T-helper 1 cell treated with Interleukin-12 subunit alpha and Interleukin-12 subunit beta and Interleukin-4 antibody, amounts not matched to agents 30 ng/mL and 1 ng/mL, for 36 hours (primary cell): ENCODE measurements around the gene STMND1. TPM values are rescaled to one million over a fixed set of nuclear protein-coding genes. Genes with fewer than 3 reads are reported as not detected.

ENCODE experiments used
- intact Hi-C: fragments of 100-400 bp; cut with micrococcal nuclease; formaldehyde crosslinking; loops from one replicate; pipeline ENCODE4 v1.15.1; 2024
- total RNA-seq: library from RNA; stranded (reverse); gene quantifications from 2 replicates; pipeline ENCODE4 v1.2.3, GENCODE V29; 2022

Gene STMND1
- total RNA-seq, 1 donor from 2014 or later: not detected

DNA sequence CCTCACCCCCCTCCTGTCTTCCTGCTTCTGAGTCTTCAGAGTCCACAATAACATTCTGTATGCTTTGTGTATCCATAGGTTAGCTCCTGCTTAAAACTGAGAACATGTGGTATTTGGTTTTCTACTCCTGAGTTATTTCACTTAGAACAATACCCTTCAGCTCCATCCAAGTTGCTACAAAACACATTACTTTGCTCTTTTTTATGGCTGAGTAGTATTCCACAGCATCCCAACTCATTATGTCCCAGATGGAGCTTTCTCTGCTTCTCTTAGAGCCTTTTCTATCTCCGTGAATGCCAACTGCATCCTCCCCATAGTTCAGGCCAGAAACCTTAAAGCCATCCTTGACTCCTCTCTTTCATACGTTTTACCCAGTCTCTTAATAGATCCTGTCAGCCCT lies 55.8 kb downstream of the STMND1 start:
- intact Hi-C loops: loop anchor here (2.0 to 10.0 kb wide), 4 partner anchors 507 to 1167 kb away; partner anchors contain the start of gene NHLRC1

DNA sequence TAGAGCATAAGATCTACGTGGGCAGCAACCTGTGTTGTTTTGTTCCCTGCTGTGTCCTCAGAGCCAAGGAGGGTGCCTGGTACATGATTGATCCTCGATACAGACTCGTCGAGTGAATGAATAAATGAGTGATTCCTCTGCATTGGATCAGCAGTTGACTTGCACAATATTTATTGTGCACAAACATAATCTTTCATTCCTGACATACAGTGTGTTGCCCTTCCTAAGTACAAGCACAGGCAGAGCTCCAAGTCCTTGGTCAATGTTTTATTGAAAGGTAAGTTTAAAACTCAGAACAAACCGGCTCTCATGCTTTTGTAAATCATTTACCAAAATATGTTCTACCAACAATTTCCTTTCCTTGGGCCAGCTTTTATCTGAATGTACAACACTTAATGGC lies 57.4 kb downstream of the STMND1 start:
- intact Hi-C loops: loop anchor here (10.0 kb wide), 2 partner anchors 506 to 1166 kb away; no protein-coding TSS in a partner anchor

- intact Hi-C loops: no loop called here
These were observed 59.2 kb downstream of the STMND1 start for GRCh38 chr6:17161076-17161475.

DNA sequence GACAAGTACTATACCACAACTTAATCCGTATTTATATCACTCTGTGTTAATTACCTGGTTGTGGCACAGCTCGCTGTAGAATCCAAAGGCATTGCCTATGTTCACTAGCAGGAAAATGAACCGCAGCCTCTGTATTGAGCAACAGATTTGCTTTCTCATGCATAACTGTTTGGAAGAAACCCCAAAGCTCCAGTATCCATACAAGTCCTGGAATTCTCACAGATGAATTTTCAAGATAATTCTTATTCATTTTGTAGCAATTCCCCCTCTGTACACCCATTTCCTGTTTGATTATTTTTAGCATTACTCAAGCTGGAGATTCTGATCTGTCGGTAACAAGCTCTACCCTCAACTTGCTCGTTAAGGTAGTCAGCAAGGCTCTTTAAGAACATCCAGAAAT lies 63.5 kb downstream of the STMND1 start:
- intact Hi-C loops: no loop called here

DNA sequence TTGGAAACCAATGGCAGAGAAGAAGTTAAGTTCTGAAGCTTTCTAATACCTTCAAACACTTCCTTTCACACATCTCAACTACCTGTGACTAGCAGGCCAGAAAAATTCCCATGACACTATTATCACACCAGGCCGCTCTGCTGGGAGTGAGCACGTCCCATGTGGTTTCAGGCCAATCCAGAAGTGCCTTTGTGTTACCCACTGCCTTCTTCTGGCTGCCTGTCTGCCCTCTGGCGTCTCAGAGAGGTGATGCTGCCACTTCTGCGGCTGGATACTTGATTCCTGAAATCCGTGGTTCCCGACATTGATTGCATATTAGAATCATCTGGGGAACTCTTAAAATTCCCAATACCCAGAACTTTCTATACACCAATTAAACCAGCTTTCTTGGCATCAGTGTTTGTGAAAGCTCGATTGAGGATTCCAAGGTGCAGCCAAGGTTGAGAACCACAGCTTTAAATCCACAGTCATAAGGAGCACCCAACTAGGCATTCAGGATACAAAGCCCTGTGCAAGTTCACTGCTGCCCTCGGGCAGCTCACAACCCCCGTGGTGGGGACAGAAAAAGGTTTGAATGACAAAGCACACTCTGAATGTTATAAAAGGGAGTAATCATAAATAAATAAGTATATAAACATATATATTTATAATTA lies 65.6 kb downstream of the STMND1 start:
- intact Hi-C loops: no loop called here

DNA sequence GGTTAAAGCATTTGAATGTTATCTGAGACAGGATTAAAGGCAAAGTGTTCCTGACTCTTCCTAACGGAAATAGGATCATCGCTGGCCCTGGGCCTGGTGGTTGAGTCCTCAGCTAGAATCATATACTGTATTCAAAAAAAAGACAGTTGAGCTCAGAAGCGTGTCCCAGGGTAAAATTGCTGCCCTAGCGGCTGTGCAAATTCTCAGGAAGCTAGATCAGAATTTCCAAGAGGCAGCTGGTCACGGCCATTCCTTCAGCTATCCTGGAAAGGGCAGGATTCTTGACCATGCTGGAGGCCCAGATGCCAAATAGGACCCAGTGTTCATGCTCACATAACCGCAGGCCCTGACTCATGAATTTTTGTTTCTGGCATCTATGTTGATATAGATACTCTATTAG lies 67.4 kb downstream of the STMND1 start:
- intact Hi-C loops: no loop called here

DNA sequence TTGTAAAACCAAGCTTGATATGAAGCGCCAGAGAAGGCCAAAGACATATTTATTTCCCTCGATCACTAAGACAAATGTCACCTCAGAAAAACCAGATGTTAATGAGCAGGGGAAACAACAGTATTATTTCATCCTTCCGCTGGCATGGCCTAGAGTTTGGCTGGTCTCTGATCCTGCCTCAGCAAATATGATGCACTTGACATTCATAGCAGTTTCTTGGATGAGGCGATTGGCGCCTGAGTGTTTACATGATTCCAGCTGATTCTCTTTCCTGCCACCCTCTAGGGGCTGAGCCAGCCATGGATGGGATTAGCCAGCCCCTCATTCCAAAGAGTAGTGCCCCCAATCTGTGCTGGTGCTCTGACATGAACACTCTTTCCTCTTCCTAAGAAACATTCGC lies 67.9 kb downstream of the STMND1 start:
- intact Hi-C loops: no loop called here

DNA sequence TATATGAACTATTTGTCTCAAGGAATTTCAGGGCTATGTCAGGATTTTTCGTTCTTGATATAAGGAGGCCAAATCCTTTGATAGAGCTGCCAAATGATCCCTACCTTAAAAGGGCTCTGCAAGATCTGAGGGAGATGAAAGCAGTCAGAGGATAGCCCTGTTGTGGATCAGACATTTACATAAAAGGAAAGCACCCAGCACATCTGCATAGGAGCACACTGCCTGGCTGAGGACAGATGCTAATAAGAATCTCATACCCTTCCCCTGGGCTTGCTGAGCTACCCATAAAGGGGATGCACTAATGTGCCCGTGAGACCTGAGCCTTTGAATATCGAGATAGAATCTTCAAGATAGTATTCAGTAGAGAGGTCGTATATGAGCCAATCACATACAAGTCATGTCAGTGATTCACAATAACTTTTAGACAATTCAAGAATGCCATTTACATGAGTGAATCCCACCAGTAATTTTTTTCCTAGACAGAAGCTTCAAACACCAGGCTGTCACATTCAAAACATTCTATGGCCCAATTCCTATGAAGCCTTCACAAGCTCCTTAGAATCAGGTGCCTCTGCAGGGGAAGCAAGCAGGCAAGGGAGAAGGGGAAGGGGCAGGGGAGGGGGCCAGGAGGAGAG lies 71.1 kb downstream of the STMND1 start:
- intact Hi-C loops: no loop called here

DNA sequence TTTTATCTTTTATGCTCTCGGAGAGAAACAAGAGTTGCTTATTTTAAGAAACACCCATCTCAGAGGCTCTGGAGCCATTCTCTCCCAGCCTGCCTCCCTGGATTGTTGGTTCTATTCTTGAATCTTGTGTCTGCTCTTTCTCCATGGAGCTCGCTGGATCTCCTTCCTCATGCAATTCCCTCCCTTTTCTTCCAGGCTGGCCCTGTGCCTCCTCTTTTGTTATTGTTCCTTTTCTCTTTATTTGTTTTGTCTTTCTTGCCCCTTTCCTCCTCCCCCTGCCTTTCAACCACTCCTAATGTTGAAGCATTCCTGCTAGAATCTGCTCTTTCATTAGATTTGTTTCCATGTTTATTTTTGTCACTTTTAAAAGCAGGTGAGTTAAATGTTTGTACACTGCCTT lies 76.5 kb downstream of the STMND1 start:
- intact Hi-C loops: no loop called here

GRCh38 chr6:17178754-17179529 lies 77.1 kb downstream of the STMND1 start:
- intact Hi-C loops: no loop called here

- intact Hi-C loops: no loop called here
These were observed 77.8 kb downstream of the STMND1 start for GRCh38 chr6:17179530-17180073.

Other genes starting within 250 kb of the STMND1 start
- gene RBM24, start 179.3 kb downstream of the STMND1 start, total RNA-seq: not detected in 2 replicates